PC-3 (cell line): ENCODE data around the gene TMTC1. TPM values are rescaled to one million over a fixed set of nuclear protein-coding genes. Genes with fewer than 3 reads are reported as not detected.

Source experiments
- ATAC-seq: fragments of 200-7000 bp; cut with Tn5 transposase; 2 replicates; pipeline ENCODE4 v1.9.1; 2020; ENCODE audit warnings: mild to moderate bottlenecking, moderate library complexity
- BruUV-seq: library from RNA; stranded (reverse); fragments of 400-500 nt; replicated peaks from 2 replicates; lab custom pipeline; 2021; lab: Mats Ljungman, UMichigan
- CTCF ChIA-PET: fragments of 300-600 bp; sonication (Branson Sonifier 250); formaldehyde crosslinking; loops from one replicate; lab custom pipeline; 2022; ENCODE audit warnings: antibody characterized with exemption; lab: Charles Lee
- POLR2A ChIA-PET: fragments of 300-600 bp; sonication (Branson Sonifier 250); formaldehyde crosslinking; loops from one replicate; lab custom pipeline; 2022; ENCODE audit warnings: antibody characterized with exemption; ENCODE audit not compliant: unreplicated experiment; lab: Charles Lee
- DNase-seq: peaks from one replicate; pipeline ENCODE4 v3.0.0-alpha.2; 2015
- H2AFZ ChIP-seq: fragments of 300-600 bp; sonication (generic); 2 replicates; pipeline ENCODE4 v1.6.0; 2016; ENCODE audit warnings: antibody characterized with exemption, low read length
- H3F3A ChIP-seq: fragments of 300-600 bp; sonication (generic); one replicate; pipeline ENCODE4 v1.6.0; 2017; ENCODE audit warnings: antibody characterized with exemption, low read length, control low read depth, mild to moderate bottlenecking; ENCODE audit not compliant: unreplicated experiment
- H3K27ac ChIP-seq: fragments of 300-600 bp; sonication (generic); 2 replicates; pipeline ENCODE4 v1.5.1; 2016; ENCODE audit warnings: mild to moderate bottlenecking, low read length
- H3K27me3 ChIP-seq: fragments of 300-600 bp; sonication (generic); 2 replicates; pipeline ENCODE4 v1.6.1; 2016; ENCODE audit warnings: low read length, mixed read lengths
- H3K36me3 ChIP-seq: fragments of 300-600 bp; sonication (generic); 2 replicates; pipeline ENCODE4 v1.6.1; 2016; ENCODE audit warnings: low read depth, mixed run types, low read length, mixed read lengths
- H3K4me1 ChIP-seq: fragments of 300-600 bp; sonication (generic); 2 replicates; pipeline ENCODE4 v1.5.1; 2016; ENCODE audit warnings: low read length; ENCODE audit not compliant: insufficient read depth
- H3K4me2 ChIP-seq: fragments of 300-600 bp; sonication (generic); 2 replicates; pipeline ENCODE4 v1.6.0; 2016; ENCODE audit warnings: low read length
- H3K4me3 ChIP-seq: fragments of 300-600 bp; sonication (generic); 2 replicates; pipeline ENCODE4 v1.5.1; 2016; ENCODE audit warnings: mild to moderate bottlenecking, low read length, mixed read lengths
- H3K79me2 ChIP-seq: fragments of 300-600 bp; sonication (generic); 2 replicates; pipeline ENCODE4 v1.6.1; 2017; ENCODE audit warnings: low read length, mixed read lengths
- H3K9ac ChIP-seq: fragments of 300-600 bp; sonication (generic); 2 replicates; pipeline ENCODE4 v1.6.0; 2016; ENCODE audit warnings: mild to moderate bottlenecking, low read length
- H3K9me2 ChIP-seq: fragments of 300-600 bp; sonication (generic); replicated peaks from 2 replicates; pipeline ENCODE4 v1.6.1; 2016; ENCODE audit warnings: mixed run types, low read length, mixed read lengths
- H3K9me3 ChIP-seq: fragments of 300-600 bp; sonication (generic); 2 replicates; pipeline ENCODE4 v1.6.1; 2016; ENCODE audit warnings: low read length, mixed read lengths
- H4K20me1 ChIP-seq: fragments of 300-600 bp; sonication (generic); 2 replicates; pipeline ENCODE4 v1.6.1; 2016; ENCODE audit warnings: low read length, mixed read lengths
- EZH2 ChIP-seq: fragments of 300-600 bp; sonication (generic); IDR thresholded peaks from one replicate; pipeline ENCODE4 v1.6.1; 2017; ENCODE audit warnings: antibody characterized with exemption, mild to moderate bottlenecking, low read length; ENCODE audit not compliant: unreplicated experiment
- EZH2phosphoT487 ChIP-seq: fragments of 300-600 bp; sonication (generic); IDR thresholded peaks from 2 replicates; pipeline ENCODE4 v1.6.1; 2018; ENCODE audit warnings: mild to moderate bottlenecking, antibody characterized with exemption, low read length, borderline replicate concordance
- intact Hi-C: fragments of 100-400 bp; cut with micrococcal nuclease; formaldehyde crosslinking; loops from 2 replicates; pipeline ENCODE4 v1.9.0; 2023
- total RNA-seq: library from RNA; depleted of rRNA; stranded (reverse); fragments of >200 nt; gene quantifications from 2 replicates; pipeline ENCODE4 v1.2.3, GENCODE V29; 2014
- TF ChIP-seq, protein P1 (sequence below): fragments of 300-600 bp; sonication (generic); conservative IDR thresholded peaks from 2 replicates; pipeline ENCODE4 v1.5.1; 2017; ENCODE audit warnings: antibody characterized with exemption, low read depth, mild to moderate bottlenecking, low read length

TMTC1 gene
- total RNA-seq, 1 experiment from 2014 or later = 5.8 TPM

GRCh38 chr12:29574500-29574899, 209.2 kb downstream of the TMTC1 start:
- Histone ChIP-seq H2AFZ (no peak overlapping the region), H3K79me2 (no peaks in the 10 kb centered on the region), H3K4me2 (no peak overlapping the region), H4K20me1 (no peaks in the 10 kb centered on the region), H3K27ac (no peak overlapping the region), H3K4me3 (no peak overlapping the region), H3F3A (no peaks in the 10 kb centered on the region), H3K9ac (no peak overlapping the region), H3K36me3 (no peaks in the 10 kb centered on the region), H3K4me1 (peaks cover 15% of the 10 kb centered on the region), H3K9me3 (no peaks in the 10 kb centered on the region), H3K9me2 (no peaks in the 10 kb centered on the region), H3K27me3 (no peaks in the 10 kb centered on the region)
- intact Hi-C loops = no loop called here
- DNase-seq (no peak), ATAC-seq (no peak)
- POLR2A ChIA-PET = no interaction called here
- CTCF ChIA-PET = no interaction called here
- BruUV-seq = no TSS peak
- TF ChIP-seq EZH2 (no peak), EZH2phosphoT487 (no peak)
- TF ChIP-seq, protein P1, sequence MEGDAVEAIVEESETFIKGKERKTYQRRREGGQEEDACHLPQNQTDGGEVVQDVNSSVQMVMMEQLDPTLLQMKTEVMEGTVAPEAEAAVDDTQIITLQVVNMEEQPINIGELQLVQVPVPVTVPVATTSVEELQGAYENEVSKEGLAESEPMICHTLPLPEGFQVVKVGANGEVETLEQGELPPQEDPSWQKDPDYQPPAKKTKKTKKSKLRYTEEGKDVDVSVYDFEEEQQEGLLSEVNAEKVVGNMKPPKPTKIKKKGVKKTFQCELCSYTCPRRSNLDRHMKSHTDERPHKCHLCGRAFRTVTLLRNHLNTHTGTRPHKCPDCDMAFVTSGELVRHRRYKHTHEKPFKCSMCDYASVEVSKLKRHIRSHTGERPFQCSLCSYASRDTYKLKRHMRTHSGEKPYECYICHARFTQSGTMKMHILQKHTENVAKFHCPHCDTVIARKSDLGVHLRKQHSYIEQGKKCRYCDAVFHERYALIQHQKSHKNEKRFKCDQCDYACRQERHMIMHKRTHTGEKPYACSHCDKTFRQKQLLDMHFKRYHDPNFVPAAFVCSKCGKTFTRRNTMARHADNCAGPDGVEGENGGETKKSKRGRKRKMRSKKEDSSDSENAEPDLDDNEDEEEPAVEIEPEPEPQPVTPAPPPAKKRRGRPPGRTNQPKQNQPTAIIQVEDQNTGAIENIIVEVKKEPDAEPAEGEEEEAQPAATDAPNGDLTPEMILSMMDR = no peak

GRCh38 chr12:29572938-29573337, 210.8 kb downstream of the TMTC1 start:
- no peak overlapping the region for H3K4me3 ChIP-seq
- no peaks in the 10 kb centered on the region for H3K9me3 ChIP-seq
- no peaks in the 10 kb centered on the region for H3K79me2 ChIP-seq
- H3K4me2 ChIP-seq = no peak overlapping the region
- H3K4me1 ChIP-seq = peaks cover 4% of the 10 kb centered on the region; the same call in 1 of the 2 replicates
- ChIA-PET POLR2A (no interaction called here), CTCF (no interaction called here)
- no peaks in the 10 kb centered on the region for H3F3A ChIP-seq
- no peaks in the 10 kb centered on the region for H3K27me3 ChIP-seq
- H3K36me3 ChIP-seq = no peaks in the 10 kb centered on the region
- H4K20me1 ChIP-seq = no peaks in the 10 kb centered on the region
- ATAC-seq = no peak
- no peak overlapping the region for H2AFZ ChIP-seq
- TF ChIP-seq EZH2 (no peak), EZH2phosphoT487 (no peak)
- TF ChIP-seq, protein P1 = no peak
- no peak overlapping the region for H3K9ac ChIP-seq
- BruUV-seq = no TSS peak
- H3K9me2 ChIP-seq = no peaks in the 10 kb centered on the region
- intact Hi-C loops = no loop called here
- no peak overlapping the region for H3K27ac ChIP-seq
- no peak for DNase-seq

DNA sequence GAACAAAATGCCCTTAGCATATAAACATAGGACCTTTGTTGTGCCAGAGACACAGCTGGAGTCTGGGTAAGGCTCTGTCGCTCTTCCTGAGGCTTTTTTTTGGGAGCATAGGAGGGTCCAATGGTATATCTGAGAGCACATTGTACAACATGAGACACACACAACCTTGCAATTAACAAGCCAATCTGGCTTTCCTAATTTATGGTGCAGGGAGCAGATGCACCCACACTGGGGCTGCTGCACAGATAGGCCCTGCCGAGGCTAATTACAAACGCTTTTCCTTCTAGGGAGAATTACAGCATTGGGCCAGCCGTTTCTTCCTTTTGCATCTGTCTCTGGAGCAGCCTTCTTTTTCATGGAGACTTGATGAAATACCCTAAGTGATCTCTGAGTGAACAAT, 211.3 kb downstream of the TMTC1 start:
- H3K4me3 ChIP-seq = no peak overlapping the region
- ATAC-seq (no peak), DNase-seq (no peak)
- H3K79me2 ChIP-seq = no peaks in the 10 kb centered on the region
- H3K4me1 ChIP-seq = peaks cover 4% of the 10 kb centered on the region; the same call in 1 of the 2 replicates
- no peaks in the 10 kb centered on the region for H3K9me3 ChIP-seq
- H3K4me2 ChIP-seq = no peak overlapping the region
- no peak overlapping the region for H3K27ac ChIP-seq
- H3K9ac ChIP-seq = no peak overlapping the region
- no peaks in the 10 kb centered on the region for H3F3A ChIP-seq
- no peak overlapping the region for H2AFZ ChIP-seq
- CTCF ChIA-PET = no interaction called here
- no TSS peak for BruUV-seq
- TF ChIP-seq, protein P1 = no peak
- TF ChIP-seq EZH2phosphoT487 (no peak), EZH2 (no peak)
- H4K20me1 ChIP-seq = no peaks in the 10 kb centered on the region
- no peaks in the 10 kb centered on the region for H3K27me3 ChIP-seq
- POLR2A ChIA-PET = no interaction called here
- H3K9me2 ChIP-seq = no peaks in the 10 kb centered on the region
- H3K36me3 ChIP-seq = no peaks in the 10 kb centered on the region
- intact Hi-C loops = no loop called here
